Measurements from ENCODE around the gene SEC14L1.
"Not testable (repeated sequence)": the region's sequence is repeated elsewhere in the genome, so short reads cannot be mapped to it uniquely, and the experiment has no call there.

The SEC14L1 gene

GRCh38 chr17:77109764-77110359 is 30.9 kb upstream of the SEC14L1 start:
- no peaks in the 10 kb centered on the region for H3K79me2 ChIP-seq (ENCODE audit: insufficient read depth, low read length)
- TF ChIP-seq CTCF (IDR thresholded peaks at IDR 0.05; ENCODE audit: borderline replicate concordance, extremely low read depth, low read length, poor library complexity, severe bottlenecking) (no peak), EZH2 (IDR thresholded peaks at IDR 0.05; ENCODE audit: borderline replicate concordance, low read depth, low read length, severe bottlenecking) (no peak)
- DNase-seq (no peak), ATAC-seq (ENCODE audit: insufficient read depth, low read depth) (no peak)
- no peaks in the 10 kb centered on the region for H3K27me3 ChIP-seq (ENCODE audit: insufficient read depth, low read length, poor library complexity)
- no peaks in the 10 kb centered on the region for H3K9me3 ChIP-seq (ENCODE audit: insufficient read depth, low read length, severe bottlenecking)
- no peak overlapping the region for H3K4me3 ChIP-seq (ENCODE audit: low read depth in 1 of 2, low read length in 2 of 2)
- no peaks in the 10 kb centered on the region for H3K4me1 ChIP-seq (ENCODE audit: insufficient read depth, low read length)
- H3K27ac ChIP-seq (ENCODE audit: low read length), result no peak overlapping the region
- H2AFZ ChIP-seq (ENCODE audit: low read depth, low read length), result no peak overlapping the region
- H3K9ac ChIP-seq (ENCODE audit: low read depth, low read length), result no peak overlapping the region
- H3K4me2 ChIP-seq (ENCODE audit: insufficient read depth, low read length), result no peak overlapping the region
- no peaks in the 10 kb centered on the region for H4K20me1 ChIP-seq (ENCODE audit: insufficient read depth, low read length)
- H3K36me3 ChIP-seq (ENCODE audit: insufficient read depth, low read length), result no peaks in the 10 kb centered on the region

GRCh38 chr17:77111165-77111933 is 29.4 kb upstream of the SEC14L1 start:
- not testable (repeated sequence) for H3K4me2 ChIP-seq (ENCODE audit: insufficient read depth, low read length); H3K36me3 ChIP-seq (ENCODE audit: insufficient read depth, low read length); H3K79me2 ChIP-seq (ENCODE audit: insufficient read depth, low read length); ATAC-seq (ENCODE audit: insufficient read depth, low read depth); H3K27me3 ChIP-seq (ENCODE audit: insufficient read depth, low read length, poor library complexity); H3K4me3 ChIP-seq (ENCODE audit: low read depth in 1 of 2, low read length in 2 of 2); H3K9ac ChIP-seq (ENCODE audit: low read depth, low read length); H3K4me1 ChIP-seq (ENCODE audit: insufficient read depth, low read length); H3K9me3 ChIP-seq (ENCODE audit: insufficient read depth, low read length, severe bottlenecking); DNase-seq; H4K20me1 ChIP-seq (ENCODE audit: insufficient read depth, low read length); H2AFZ ChIP-seq (ENCODE audit: low read depth, low read length); H3K27ac ChIP-seq (ENCODE audit: low read length)

GRCh38 chr17:77111934-77112296 is 28.9 kb upstream of the SEC14L1 start:
- no peak for ATAC-seq (ENCODE audit: insufficient read depth, low read depth)
- Histone ChIP-seq H3K9me3 (ENCODE audit: insufficient read depth, low read length, severe bottlenecking) (no peaks in the 10 kb centered on the region), H3K9ac (ENCODE audit: low read depth, low read length) (no peak overlapping the region), H3K27me3 (ENCODE audit: insufficient read depth, low read length, poor library complexity) (no peaks in the 10 kb centered on the region), H3K4me2 (ENCODE audit: insufficient read depth, low read length) (no peak overlapping the region), H3K79me2 (ENCODE audit: insufficient read depth, low read length) (no peaks in the 10 kb centered on the region), H3K36me3 (ENCODE audit: insufficient read depth, low read length) (no peaks in the 10 kb centered on the region), H3K4me3 (ENCODE audit: low read depth in 1 of 2, low read length in 2 of 2) (no peak overlapping the region), H3K27ac (ENCODE audit: low read length) (no peak overlapping the region), H4K20me1 (ENCODE audit: insufficient read depth, low read length) (no peaks in the 10 kb centered on the region), H3K4me1 (ENCODE audit: insufficient read depth, low read length) (no peaks in the 10 kb centered on the region), H2AFZ (ENCODE audit: low read depth, low read length) (no peak overlapping the region)
- TF ChIP-seq EZH2 (IDR thresholded peaks at IDR 0.05; ENCODE audit: borderline replicate concordance, low read depth, low read length, severe bottlenecking), result no peak
- TF ChIP-seq CTCF (IDR thresholded peaks at IDR 0.05; ENCODE audit: borderline replicate concordance, extremely low read depth, low read length, poor library complexity, severe bottlenecking), result no peak
- no peak for DNase-seq

GRCh38 chr17:77115510-77115909 is 25.3 kb upstream of the SEC14L1 start:
- H2AFZ ChIP-seq (ENCODE audit: low read depth, low read length), result no peak overlapping the region
- H3K27ac ChIP-seq (ENCODE audit: low read length), result no peak overlapping the region
- no peak for TF ChIP-seq CTCF (IDR thresholded peaks at IDR 0.05; ENCODE audit: borderline replicate concordance, extremely low read depth, low read length, poor library complexity, severe bottlenecking)
- no peak for TF ChIP-seq EZH2 (IDR thresholded peaks at IDR 0.05; ENCODE audit: borderline replicate concordance, low read depth, low read length, severe bottlenecking)
- no peaks in the 10 kb centered on the region for H3K9me3 ChIP-seq (ENCODE audit: insufficient read depth, low read length, severe bottlenecking)
- H3K4me1 ChIP-seq (ENCODE audit: insufficient read depth, low read length), result no peaks in the 10 kb centered on the region
- no peak overlapping the region for H3K9ac ChIP-seq (ENCODE audit: low read depth, low read length)
- no peak overlapping the region for H3K4me2 ChIP-seq (ENCODE audit: insufficient read depth, low read length)
- no peaks in the 10 kb centered on the region for H3K36me3 ChIP-seq (ENCODE audit: insufficient read depth, low read length)
- no peaks in the 10 kb centered on the region for H3K27me3 ChIP-seq (ENCODE audit: insufficient read depth, low read length, poor library complexity)
- H3K79me2 ChIP-seq (ENCODE audit: insufficient read depth, low read length), result no peaks in the 10 kb centered on the region
- ATAC-seq (ENCODE audit: insufficient read depth, low read depth) (no peak), DNase-seq (no peak)
- no peak overlapping the region for H3K4me3 ChIP-seq (ENCODE audit: low read depth in 1 of 2, low read length in 2 of 2)
- no peaks in the 10 kb centered on the region for H4K20me1 ChIP-seq (ENCODE audit: insufficient read depth, low read length)
